HG03196 (cell line): Measurements from ENCODE around the gene KLRC1.
"Not testable (repeated sequence)": the region's sequence is repeated elsewhere in the genome, so short reads cannot be mapped to it uniquely, and the experiment has no call there.

Source experiments
- ATAC-seq: cut with Tn5 transposase; IDR thresholded peaks from one replicate; pipeline ENCODE4 v1.9.1; 2021; ENCODE audit not compliant: unreplicated experiment

KLRC1 gene

GRCh38 chr12:10453156-10453555, at the start of gene KLRC1:
Gene KLRC1 (minus strand): TSS chr12:10453377. CDS start chr12:10451156, 2,221 bp downstream.
- no peak for ATAC-seq

GRCh38 chr12:10501030-10501429, 47.9 kb upstream of the KLRC1 start:
- ATAC-seq, result no peak

GRCh38 chr12:10498042-10498441, 44.9 kb upstream of the KLRC1 start:
- ATAC-seq, result no peak

- ATAC-seq, result no peak
Measured at GRCh38 chr12:10497602-10498001, 44.4 kb upstream of the KLRC1 start.

GRCh38 chr12:10491766-10492165, 38.6 kb upstream of the KLRC1 start:
- ATAC-seq, result no peak

GRCh38 chr12:10487328-10487727, 34.2 kb upstream of the KLRC1 start:
- not testable (repeated sequence) for ATAC-seq

- not testable (repeated sequence) for ATAC-seq
Measured at GRCh38 chr12:10481901-10482300, 28.7 kb upstream of the KLRC1 start.

GRCh38 chr12:10472808-10473207, 19.6 kb upstream of the KLRC1 start:
- ATAC-seq, result not testable (repeated sequence)

- ATAC-seq, result no peak
Measured at GRCh38 chr12:10469701-10470100, 16.5 kb upstream of the KLRC1 start.

GRCh38 chr12:10466311-10466710, 13.1 kb upstream of the KLRC1 start:
- ATAC-seq, result no peak

GRCh38 chr12:10457760-10458159, 4.6 kb upstream of the KLRC1 start:
- ATAC-seq, result no peak

GRCh38 chr12:10456856-10457255, 3.7 kb upstream of the KLRC1 start:
- no peak for ATAC-seq

- ATAC-seq, result no peak
Measured at GRCh38 chr12:10455766-10456165, 2.6 kb upstream of the KLRC1 start.

- ATAC-seq, result no peak
Measured at GRCh38 chr12:10454531-10454930, 1.4 kb upstream of the KLRC1 start.

- no peak for ATAC-seq
Measured at GRCh38 chr12:10448236-10448635, 4.9 kb downstream of the KLRC1 start.

- ATAC-seq, result not testable (repeated sequence)
Measured at GRCh38 chr12:10446052-10446451, 7.1 kb downstream of the KLRC1 start.

- ATAC-seq, result not testable (repeated sequence)
Measured at GRCh38 chr12:10441144-10441543, 12.0 kb downstream of the KLRC1 start.

GRCh38 chr12:10439608-10440274, 13.4 kb downstream of the KLRC1 start:
- ATAC-seq, result not testable (repeated sequence)

GRCh38 chr12:10437601-10438000, 15.6 kb downstream of the KLRC1 start:
- not testable (repeated sequence) for ATAC-seq

GRCh38 chr12:10435816-10436215, 17.4 kb downstream of the KLRC1 start, which contains the start of gene KLRC2:
Gene KLRC2 (minus strand): TSS chr12:10436010. CDS start chr12:10435986, 24 bp downstream.
- ATAC-seq, result not testable (repeated sequence)

GRCh38 chr12:10430623-10431022, 22.6 kb downstream of the KLRC1 start:
- not testable (repeated sequence) for ATAC-seq

- ATAC-seq, result not testable (repeated sequence)
Measured at GRCh38 chr12:10425938-10426337, 27.2 kb downstream of the KLRC1 start.
